SK-N-MC (cell line): Measurements from ENCODE around the gene GPALPP1.

Experiments
- EZH2 ChIP-seq: fragments of 200-600 bp; sonication (generic); IDR thresholded peaks from one replicate; pipeline ENCODE4 v1.6.1; 2017; ENCODE audit warnings: antibody characterized with exemption
- FOXP2 ChIP-seq: optimal IDR thresholded peaks from 2 replicates; pipeline ENCODE3; 2011; ENCODE audit warnings: mild to moderate bottlenecking, moderate library complexity; ENCODE audit not compliant: insufficient read depth; ENCODE audit errors: extremely low read length, control extremely low read depth
- POLR2AphosphoS5 ChIP-seq: IDR thresholded peaks from 2 replicates; pipeline ENCODE4 v1.6.1; 2012; ENCODE audit warnings: mild to moderate bottlenecking, low read depth, low read length, borderline replicate concordance

DNA sequence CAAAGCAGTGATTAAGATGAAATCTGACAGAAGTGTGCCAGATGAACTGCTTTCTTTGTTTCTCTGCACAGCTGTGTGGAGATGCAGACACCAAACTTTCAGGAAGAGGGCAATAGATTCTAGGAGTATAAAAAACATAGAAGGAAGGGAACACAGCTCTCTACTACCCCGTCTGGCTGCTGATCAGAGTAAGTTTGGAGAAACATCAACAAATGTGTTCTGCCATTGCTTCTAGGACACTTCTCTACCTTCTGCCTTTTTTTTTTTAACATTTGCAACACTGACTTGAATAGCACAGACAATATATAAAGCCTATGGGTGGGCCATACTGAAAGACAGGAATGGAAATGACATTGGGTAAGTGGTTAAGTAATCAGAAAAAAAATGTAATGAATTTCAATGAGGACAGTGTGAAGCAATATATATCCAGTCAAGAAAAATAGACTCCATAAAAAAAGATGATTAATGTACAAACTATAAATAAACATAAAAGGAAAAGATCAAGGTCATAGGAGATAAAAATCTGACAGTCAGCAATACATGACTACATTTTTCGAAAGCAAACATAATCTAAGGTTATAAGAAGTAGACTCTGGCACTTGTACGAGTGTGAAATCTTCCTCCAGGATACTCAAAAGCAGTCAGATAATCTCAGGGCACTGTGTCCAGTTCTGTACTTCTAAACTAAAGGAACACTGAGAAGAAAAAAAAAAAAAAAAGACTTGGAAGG lies 21.5 kb upstream of the GPALPP1 start:
- TF ChIP-seq POLR2AphosphoS5 (no peak), EZH2 (no peak), FOXP2 (no peak)
